GM21381 (cell line): ENCODE data around the gene SIX3.

Experiments used
- ATAC-seq: cut with Tn5 transposase; IDR thresholded peaks from one replicate; pipeline ENCODE4 v1.9.1; 2021; ENCODE audit warnings: mild to moderate bottlenecking, moderate library complexity; ENCODE audit not compliant: unreplicated experiment

SIX3 gene

GRCh38 chr2:44980751-44981713 is 39.5 kb downstream of the SIX3 start:
- no peak for ATAC-seq

GRCh38 chr2:44981714-44982108 is 40.2 kb downstream of the SIX3 start:
- ATAC-seq = no peak

GRCh38 chr2:44983836-44984604 is 42.5 kb downstream of the SIX3 start:
- ATAC-seq = no peak

- ATAC-seq = no peak
Observed at GRCh38 chr2:44989176-44989575, 47.7 kb downstream of the SIX3 start.

GRCh38 chr2:44994377-44994776 is 52.9 kb downstream of the SIX3 start:
- ATAC-seq = no peak
